HL-60/S4 treated with retinoic acid at 250 ng/mL for 4 days and 3 days (cell line): Measurements from ENCODE around the gene MSLN.
"Not testable (repeated sequence)": the region's sequence is repeated elsewhere in the genome, so short reads cannot be mapped to it uniquely, and the experiment has no call there.

Experiments used
- in situ Hi-C: fragments of 300-500 bp; cut with MboI; formaldehyde crosslinking; loops from 2 replicates; pipeline ENCODE4 v1.7.0; 2022; ENCODE audit warnings: low sequenced_read_pairs

MSLN gene

DNA sequence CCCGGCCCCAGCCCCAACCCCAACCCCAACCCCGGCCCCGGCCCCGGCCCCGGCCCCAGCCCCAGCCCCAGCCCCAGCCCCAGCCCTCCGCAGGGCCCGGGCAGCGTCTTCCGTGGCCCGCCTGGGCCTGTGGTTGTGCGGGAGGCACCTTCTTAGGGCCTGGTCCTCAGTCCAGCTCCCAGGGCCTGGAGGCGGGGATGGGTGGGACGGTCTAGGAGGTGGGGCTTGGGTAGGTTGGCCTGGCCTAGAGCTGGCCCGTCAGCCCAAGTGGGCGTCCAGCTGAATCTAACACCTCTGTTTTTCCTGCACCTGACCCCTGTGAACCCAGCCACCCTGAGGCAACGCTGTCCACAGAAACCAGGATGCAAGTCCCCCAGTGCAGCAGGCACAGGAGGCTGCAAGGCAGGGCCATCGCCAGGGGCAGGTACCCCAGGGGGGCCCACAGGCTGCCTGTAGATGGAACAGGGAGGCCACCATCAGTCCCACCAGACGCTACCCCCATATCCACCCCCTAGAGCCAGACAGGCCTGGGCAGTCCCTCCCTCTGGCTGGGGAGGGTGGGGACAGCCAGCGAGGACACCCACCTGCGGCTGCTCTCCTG is 8.8 kb downstream of the MSLN start:
- in situ Hi-C loops, result no loop called here

DNA sequence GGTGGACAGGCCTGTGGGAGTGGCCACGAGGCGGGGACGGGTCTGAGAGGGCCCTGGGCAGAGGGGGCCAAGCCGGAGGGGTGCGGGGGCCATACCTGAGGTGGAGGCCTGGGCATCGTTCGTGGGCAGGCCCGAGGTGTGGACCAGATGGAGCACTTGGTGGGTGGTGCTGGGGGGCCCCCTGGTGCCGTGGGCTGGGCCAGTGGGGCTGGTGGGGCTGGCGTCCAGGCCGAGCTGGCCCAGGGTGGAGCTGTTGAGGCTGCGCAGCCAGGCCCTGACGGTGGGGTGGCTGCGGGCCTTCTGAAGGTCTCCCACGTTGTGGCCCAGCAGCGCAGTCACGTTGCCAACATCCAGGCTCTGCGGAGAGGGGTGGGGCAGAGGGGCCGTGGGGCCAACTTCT is 9.4 kb downstream of the MSLN start:
- in situ Hi-C loops, result no loop called here

GRCh38 chr16:770411-770810 is 9.9 kb downstream of the MSLN start:
- in situ Hi-C loops, result no loop called here

GRCh38 chr16:772959-773358 is 12.4 kb downstream of the MSLN start:
- in situ Hi-C loops, result no loop called here

GRCh38 chr16:774086-775001 is 13.8 kb downstream of the MSLN start:
- in situ Hi-C loops, result no loop called here

DNA sequence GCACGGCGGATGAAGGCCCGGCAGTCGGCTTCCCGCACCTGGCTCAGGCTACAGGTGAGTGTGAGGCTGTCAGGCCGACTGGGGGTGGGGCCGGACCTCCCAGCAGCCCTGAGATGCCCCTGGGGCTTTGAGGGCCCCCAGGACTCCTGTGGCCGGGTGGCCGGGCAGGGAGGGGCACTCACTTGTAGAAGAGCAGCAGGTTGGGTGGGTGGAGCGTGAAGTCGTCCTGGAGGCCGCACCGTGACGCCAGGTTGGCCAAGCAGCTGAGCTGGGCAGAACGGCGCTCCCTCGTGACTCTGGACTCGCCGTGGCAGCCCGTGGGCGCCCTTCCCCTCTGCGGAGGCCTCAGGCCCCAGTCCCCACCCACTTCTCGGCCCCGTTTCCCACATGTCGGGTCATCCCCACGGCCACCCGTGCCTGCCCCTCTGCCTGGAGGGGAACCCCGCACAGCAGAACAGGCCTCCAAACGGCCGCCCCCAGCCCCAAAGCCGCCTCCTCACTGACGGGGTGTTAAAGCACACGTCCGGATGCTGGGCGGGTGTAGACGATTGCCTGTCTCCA is 14.8 kb downstream of the MSLN start:
- in situ Hi-C loops, result no loop called here

DNA sequence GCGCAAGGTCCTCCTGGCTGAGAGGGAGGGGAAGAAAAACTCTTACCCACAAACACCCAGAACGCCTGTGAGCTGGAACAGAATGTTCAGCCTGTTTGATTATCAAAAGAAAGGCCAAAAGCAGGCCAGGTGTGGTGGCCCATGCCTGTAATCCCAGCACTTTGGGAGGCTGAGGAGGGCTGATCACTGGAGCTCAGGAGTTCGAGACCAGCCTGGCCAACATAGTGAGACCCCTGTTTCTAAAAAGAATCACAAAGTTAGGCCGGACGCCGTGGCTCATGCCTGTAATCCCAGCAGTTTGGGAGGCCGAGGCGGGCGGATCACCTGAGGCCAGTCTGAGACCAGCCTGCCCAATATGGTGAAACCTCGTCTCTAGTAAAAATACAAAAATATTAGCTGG is 15.8 kb downstream of the MSLN start:
- in situ Hi-C loops, result not testable (repeated sequence)

DNA sequence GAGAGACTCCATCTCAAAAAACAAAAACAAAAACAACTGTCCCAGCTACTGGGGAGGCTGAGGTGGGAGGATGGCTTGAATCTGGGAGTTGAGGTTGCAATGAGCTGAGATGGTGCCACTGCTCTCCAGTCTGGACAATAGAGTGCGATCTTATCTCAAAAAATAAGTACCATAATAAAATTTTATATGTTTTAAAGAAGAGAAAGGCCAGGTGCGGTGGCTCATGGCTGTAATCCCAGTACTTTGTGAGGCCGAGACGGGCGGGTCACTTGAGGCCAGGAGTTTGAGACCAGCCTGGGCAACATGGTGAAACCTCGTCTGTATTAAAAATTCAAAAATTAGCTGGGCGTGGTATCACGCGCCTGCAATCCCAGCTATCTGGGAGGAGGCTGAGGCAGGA is 16.3 kb downstream of the MSLN start:
- in situ Hi-C loops, result no loop called here

DNA sequence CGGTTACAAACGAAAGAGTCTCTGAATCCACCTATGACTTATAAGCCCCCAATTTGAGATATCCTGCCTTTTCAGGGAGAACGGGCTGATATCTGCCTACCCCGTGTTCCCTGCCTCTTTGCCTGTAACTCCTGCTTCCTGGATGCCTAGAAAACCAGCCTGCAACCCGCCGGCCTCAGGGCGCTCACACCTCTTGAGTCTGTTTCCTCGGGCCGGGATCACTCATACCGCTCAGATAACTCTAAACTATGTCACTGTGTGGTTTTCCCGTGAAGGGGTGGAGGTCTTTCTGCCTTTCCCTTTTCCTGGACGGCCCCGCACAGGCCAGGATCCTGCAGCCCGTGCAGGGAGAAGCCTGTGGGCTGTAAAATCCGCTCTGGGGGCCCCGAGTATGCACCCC is 17.3 kb downstream of the MSLN start:
- in situ Hi-C loops, result no loop called here

DNA sequence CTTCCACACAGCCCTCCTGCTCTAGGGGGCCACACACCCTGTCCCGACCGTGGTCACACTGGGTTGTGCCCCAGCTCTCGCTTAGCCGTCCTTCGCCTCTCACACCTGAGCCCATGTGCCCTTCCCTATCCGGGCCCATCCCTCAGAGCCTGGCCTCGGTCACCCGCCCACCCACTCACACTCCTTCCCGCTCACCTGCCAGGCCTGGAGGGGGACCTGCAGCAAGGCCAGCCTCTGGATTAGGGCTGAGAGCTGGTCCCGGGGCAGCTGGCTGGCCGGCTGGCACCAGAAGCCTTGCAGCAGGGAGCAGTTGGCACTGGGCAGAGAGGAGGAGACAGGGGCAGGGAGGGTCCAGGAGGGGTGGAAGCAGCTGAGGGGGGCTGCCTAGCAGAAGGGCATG is 17.9 kb downstream of the MSLN start:
- in situ Hi-C loops, result no loop called here

DNA sequence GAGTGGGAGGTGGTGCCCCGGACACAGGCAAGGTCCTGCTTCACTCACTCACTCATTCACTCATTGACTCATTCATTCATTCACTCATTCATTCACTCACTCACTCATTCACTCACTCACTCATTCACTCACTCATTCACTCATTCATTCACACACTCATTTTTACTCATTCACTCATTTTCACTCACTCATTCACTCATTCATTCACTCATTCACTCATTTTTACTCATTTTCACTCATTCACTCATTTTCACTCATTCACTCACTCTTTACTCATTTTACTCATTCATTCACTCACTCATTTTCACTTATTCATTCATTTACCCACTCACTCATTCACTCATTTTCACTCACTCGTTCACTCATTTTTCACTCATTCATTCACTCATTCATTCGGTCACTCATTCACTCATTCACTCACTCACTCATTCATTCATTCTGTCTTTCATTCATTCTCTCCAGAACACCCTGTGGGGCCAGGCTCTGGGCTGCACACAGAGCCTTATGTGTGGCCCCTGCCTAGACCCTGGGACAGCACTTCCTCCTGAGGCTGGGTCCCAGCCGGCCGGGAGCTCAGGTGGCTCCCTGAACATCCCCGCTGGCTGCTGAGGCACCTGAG is 18.5 kb downstream of the MSLN start:
- in situ Hi-C loops, result no loop called here

DNA sequence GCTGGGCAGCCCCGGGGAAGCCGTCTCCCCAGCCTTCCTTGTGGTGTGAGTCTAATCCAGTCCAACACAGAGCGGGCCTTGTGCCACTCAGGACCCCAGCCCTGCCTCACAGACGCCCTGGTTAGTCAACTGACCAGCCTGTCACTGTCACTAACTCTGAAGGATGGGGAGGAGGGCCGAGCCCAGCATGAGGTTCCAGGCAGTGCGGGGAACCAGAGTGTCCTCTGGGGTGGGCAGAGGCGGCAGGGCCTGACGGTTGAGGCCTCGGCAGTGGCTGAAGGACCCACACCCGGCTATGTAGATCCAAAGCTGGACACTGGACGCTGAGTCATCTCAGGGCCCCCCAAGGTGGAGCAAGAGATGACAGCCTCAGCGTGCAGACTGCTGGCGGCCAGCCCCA is 19.0 kb downstream of the MSLN start:
- in situ Hi-C loops, result no loop called here

GRCh38 chr16:780296-780695 is 19.8 kb downstream of the MSLN start:
- in situ Hi-C loops, result no loop called here

DNA sequence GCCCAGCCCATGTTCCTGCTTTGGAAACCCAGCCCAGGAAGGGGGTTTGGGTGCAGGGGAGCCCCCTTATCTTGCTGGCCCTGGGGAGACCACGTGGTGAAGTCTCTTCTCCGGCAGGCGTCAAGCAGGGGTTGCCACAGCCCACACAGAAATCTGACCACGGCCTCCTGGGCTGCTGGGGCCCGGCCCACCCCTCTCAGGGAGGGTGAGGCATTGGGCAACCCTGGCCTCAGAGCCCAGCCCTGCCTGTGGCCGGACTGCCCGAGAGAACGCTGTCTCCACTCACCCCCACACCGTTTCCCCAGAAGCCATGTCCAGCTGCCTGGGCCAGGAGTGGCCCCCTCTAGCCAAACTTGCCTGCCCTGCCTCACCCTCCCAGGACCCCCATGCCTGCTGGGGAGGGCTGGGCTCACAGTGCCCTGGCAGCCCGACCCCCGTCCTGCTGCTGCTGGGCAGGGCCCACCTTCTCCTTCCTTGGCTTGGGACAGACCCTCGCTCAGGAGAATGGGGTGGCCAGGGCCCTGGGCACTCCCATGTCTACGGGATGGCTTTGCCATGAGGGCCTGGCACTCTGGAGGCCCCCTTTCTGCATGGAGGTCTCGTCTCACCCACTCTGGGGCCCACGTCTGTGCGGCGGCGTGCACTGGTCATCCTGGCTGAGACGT is 20.9 kb downstream of the MSLN start:
- in situ Hi-C loops, result no loop called here

- in situ Hi-C loops, result no loop called here
These were observed 21.7 kb downstream of the MSLN start for GRCh38 chr16:782258-782657.

- in situ Hi-C loops, result no loop called here
These were observed 22.4 kb downstream of the MSLN start for GRCh38 chr16:782766-783403.

GRCh38 chr16:783404-784161 is 23.0 kb downstream of the MSLN start:
- in situ Hi-C loops, result no loop called here

DNA sequence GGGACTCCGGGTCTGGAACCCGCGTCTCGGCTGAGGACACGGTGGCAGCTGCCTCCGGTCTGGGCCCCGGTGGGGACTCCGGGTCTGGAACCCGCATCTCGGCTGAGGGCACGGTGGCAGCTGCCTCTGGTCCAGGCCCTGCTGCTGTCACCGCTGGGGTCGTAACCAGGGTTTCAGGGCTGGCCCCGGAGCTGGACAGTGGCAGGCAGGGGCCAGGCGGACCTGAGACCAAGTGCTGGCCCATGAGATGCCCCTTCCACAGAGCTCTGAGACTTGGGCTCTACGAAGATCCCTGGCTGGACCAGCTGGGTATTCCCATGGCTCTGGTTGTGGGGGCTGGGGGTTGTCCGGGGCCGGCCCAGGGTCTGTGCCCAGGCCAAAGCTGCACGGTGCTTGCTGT is 23.9 kb downstream of the MSLN start:
- in situ Hi-C loops, result no loop called here

GRCh38 chr16:785563-786535 is 25.3 kb downstream of the MSLN start:
- in situ Hi-C loops, result no loop called here
